Astrocyte (in vitro differentiated cells and primary cell): Measurements from ENCODE around the gene CAPN5.

ENCODE experiments used
- CTCF ChIP-seq: IDR thresholded peaks from 2 replicates; pipeline ENCODE4 v1.5.1; 2011; ENCODE audit warnings: low read depth, mild to moderate bottlenecking, inconsistent platforms, low read length, moderate library complexity; ENCODE audit not compliant: insufficient read depth
- EZH2 ChIP-seq: IDR thresholded peaks from 2 replicates; pipeline ENCODE4 v1.6.1; 2012; ENCODE audit warnings: mild to moderate bottlenecking, low read length, inconsistent platforms; ENCODE audit not compliant: insufficient read depth

- TF ChIP-seq CTCF (no peak), EZH2 (no peak)
These were observed 39.5 kb downstream of the CAPN5 start for GRCh38 chr11:77106321-77106720.
